K562 (cell line): ENCODE results near the gene MECP2. TPM values are rescaled to one million over a fixed set of nuclear protein-coding genes. Genes with fewer than 3 reads are reported as not detected.
"Not testable (repeated sequence)": the region's sequence is repeated elsewhere in the genome, so short reads cannot be mapped to it uniquely, and the experiment has no call there.

Experiments
- ATAC-seq: fragments of 200-7000 bp; cut with Tn5 transposase; 3 replicates; pipeline ENCODE4 v1.9.1; 2020; ENCODE audit warnings: moderate library complexity
- BruUV-seq: library from RNA; stranded (reverse); fragments of 400-500 nt; replicated peaks from 2 replicates; lab custom pipeline; 2021; lab: Mats Ljungman, UMichigan
- CTCF ChIA-PET: fragments of 300-600 bp; formaldehyde crosslinking; extraction: SDS; loops from one replicate; lab custom pipeline; 2021; ENCODE audit warnings: low intra/inter-chr PET ratio; lab: Yijun Ruan, JAX
- POLR2A ChIA-PET: fragments of 300-600, 350-650 bp; sonication (Branson Sonifier 250); formaldehyde crosslinking; extraction: SDS; loops from one replicate; lab custom pipeline; 2021; ENCODE audit warnings: antibody characterized with exemption, inconsistent platforms; lab: Yijun Ruan, JAX
- DNase-seq, 4 experiments: peaks; one replicate each; pipeline versions ENCODE4 v3.0.0 to v3.0.0-alpha.2; 2011 to 2018; ENCODE audit warnings: low spot score in 3 of 4, mixed read lengths in 3 of 4; ENCODE audit errors: extremely low read depth in 1 of 4
- FAIRE-seq: peaks from 2 replicates; lab custom pipeline; 2011; peaks lifted over from hg19 to GRCh38; lab: Jason Lieb, UNC
- H2AFZ ChIP-seq: 2 replicates; pipeline ENCODE4 v1.6.0; 2011; ENCODE audit warnings: low read depth, low read length, control low read depth, inconsistent platforms
- H3K27ac ChIP-seq: fragments of 200-600 bp; 3 replicates; pipeline ENCODE4 v1.8.0; 2011; ENCODE audit warnings: low read depth, mild to moderate bottlenecking, control low read depth, inconsistent platforms, low read length, moderate library complexity, mixed read lengths; ENCODE audit errors: extremely low read depth
- H3K27me3 ChIP-seq, 2 experiments: fragments of 300-600 bp in 1 of 2; 2 replicates in 1 of 2; 3 replicates in 1 of 2; pipeline versions ENCODE4 v1.6.0 to v1.8.0; 2011; ENCODE audit warnings: inconsistent platforms in 2 of 2, low read length in 2 of 2, mild to moderate bottlenecking in 1 of 2, mixed read lengths in 1 of 2, moderate library complexity in 1 of 2; ENCODE audit not compliant: control insufficient read depth in 2 of 2, insufficient read depth in 2 of 2
- H3K36me3 ChIP-seq: fragments of 300-600 bp; 3 replicates; pipeline ENCODE4 v1.8.0; 2011; ENCODE audit warnings: mild to moderate bottlenecking, low read length, inconsistent platforms; ENCODE audit not compliant: control insufficient read depth, insufficient read depth
- H3K4me1 ChIP-seq, 2 experiments: fragments of 200-600 bp in 1 of 2; replicated peaks in 1 of 2; 2 replicates in 1 of 2; 3 replicates in 1 of 2; pipeline versions ENCODE4 v1.5.1 to v1.8.0; 2011; ENCODE audit warnings: inconsistent platforms in 2 of 2, low read length in 2 of 2, mild to moderate bottlenecking in 1 of 2, mixed read lengths in 1 of 2, moderate library complexity in 1 of 2; ENCODE audit not compliant: control insufficient read depth in 2 of 2, insufficient read depth in 2 of 2
- H3K4me2 ChIP-seq: 2 replicates; pipeline ENCODE4 v1.6.1; 2011; ENCODE audit warnings: low read length, control low read depth, inconsistent platforms, mixed read lengths; ENCODE audit not compliant: insufficient read depth
- H3K4me3 ChIP-seq: fragments of 200-600 bp; sonication (generic), shearing (Covaris generic); 2 replicates; pipeline ENCODE4 v1.5.1; 2016; ENCODE audit warnings: control low read depth, inconsistent platforms
- H3K79me2 ChIP-seq: fragments of 200-600 bp; 3 replicates; pipeline ENCODE4 v1.8.0; 2011; ENCODE audit warnings: low read length, inconsistent platforms; ENCODE audit not compliant: control insufficient read depth, insufficient read depth
- H3K9ac ChIP-seq, 2 experiments: 2 replicates each; pipeline versions ENCODE4 v1.6.0 to v1.6.1; 2011; ENCODE audit warnings: low read depth in 2 of 2, low read length in 2 of 2, control low read depth in 1 of 2, inconsistent platforms in 1 of 2, mild to moderate bottlenecking in 1 of 2, mixed read lengths in 1 of 2; ENCODE audit not compliant: insufficient read depth in 1 of 2
- H3K9me1 ChIP-seq: one replicate; pipeline ENCODE4 v1.6.0; 2011; ENCODE audit warnings: inconsistent platforms, mild to moderate bottlenecking, low read length, moderate library complexity; ENCODE audit not compliant: control insufficient read depth, insufficient read depth
- H3K9me3 ChIP-seq: replicated peaks from 2 replicates; pipeline ENCODE4 v1.5.1; 2011; ENCODE audit warnings: low read depth, low read length, inconsistent platforms; ENCODE audit not compliant: control insufficient read depth, insufficient read depth
- H4K20me1 ChIP-seq: replicated peaks from 2 replicates; pipeline ENCODE4 v1.6.1; 2011; ENCODE audit warnings: low read length, inconsistent platforms, mixed read lengths; ENCODE audit not compliant: control insufficient read depth, insufficient read depth
- CHD1 ChIP-seq: fragments of 200-600 bp; sonication (generic); IDR thresholded peaks from one replicate; pipeline ENCODE4 v1.6.1; 2012; ENCODE audit warnings: mild to moderate bottlenecking, moderate library complexity, low read length, inconsistent platforms
- DACH1 ChIP-seq: fragments of 450-650 bp; IDR thresholded peaks from 2 replicates; pipeline ENCODE4 v1.6.1; 2018; ENCODE audit not compliant: partially characterized antibody
- GABPB1 ChIP-seq: sonication (generic); formaldehyde crosslinking; IDR thresholded peaks from 2 replicates; pipeline ENCODE4 v1.8.0; 2022; ENCODE audit warnings: mild to moderate bottlenecking, missing genetic modification reagents
- PHTF2 ChIP-seq: fragments of 250-450 bp; sonication (Bioruptor Pico); IDR thresholded peaks from 2 replicates; pipeline ENCODE4 v1.5.0; 2021; ENCODE audit warnings: mild to moderate bottlenecking
- POU5F1 ChIP-seq: fragments of 150-350 bp; IDR thresholded peaks from 2 replicates; pipeline ENCODE4 v1.6.1; 2014; ENCODE audit warnings: borderline replicate concordance, low read length, low read depth, mild to moderate bottlenecking; ENCODE audit not compliant: partially characterized antibody
- TFAM ChIP-seq: fragments of 250-450 bp; sonication (Bioruptor Pico); conservative IDR thresholded peaks from 2 replicates; pipeline ENCODE4 v1.5.0; 2021; ENCODE audit warnings: mild to moderate bottlenecking, moderate library complexity
- ZNF707 ChIP-seq: fragments of 250-450 bp; sonication (Bioruptor Pico); conservative IDR thresholded peaks from 2 replicates; pipeline ENCODE4 v1.8.0; 2022; ENCODE audit warnings: inconsistent platforms, mild to moderate bottlenecking, moderate library complexity
- WGBS: fragments of 100-300 bp; shearing (Covaris generic); methylation state at CpG from one replicate; pipeline ENCODE4 v1.1.6; 2016; ENCODE audit warnings: low coverage, mixed read lengths; ENCODE audit not compliant: insufficient coverage; ENCODE audit errors: missing lambda C conversion rate; 5-methylcytosine and 5-hydroxymethylcytosine counted together
- in situ Hi-C: fragments of 300-500 bp; cut with MboI; formaldehyde crosslinking; loops from 4 replicates; pipeline ENCODE4 v1.15.0; 2018; ENCODE audit warnings: inconsistent platforms, mixed read lengths
- intact Hi-C: fragments of 100-400 bp; cut with micrococcal nuclease; formaldehyde crosslinking; loops from 2 replicates; pipeline ENCODE4 v1.14.2; 2022
- polyA plus RNA-seq, 8 experiments: library from polyadenylated mRNA; depleted of rRNA in 4 of 8; stranded (reverse) in 5 of 8; unstranded in 3 of 8; fragments of >200 nt; fragmentation: Nextera tagmentation in 2 of 8; fragmentation: Illumina TruSeq in 1 of 8; extraction: Ambion mirVana in 2 of 8; extraction: Trizol in 1 of 8; gene quantifications; 2 replicates each; pipeline versions ENCODE4 v1.2.1 to v1.2.3, GENCODE V29; 2011 to 2014; ENCODE audit warnings: inconsistent platforms in 1 of 8, missing spikeins in 1 of 8
- total RNA-seq, 7 experiments: library from RNA; depleted of rRNA in 6 of 7; stranded (reverse); fragments of >200 nt in 6 of 7; fragmentation: Illumina TruSeq in 2 of 7; extraction: Trizol in 2 of 7; gene quantifications; 2 replicates each; pipeline versions ENCODE4 v1.2.1 to v1.2.3, GENCODE V29; 2011 to 2021; ENCODE audit warnings: low replicate concordance in 1 of 7
- TF ChIP-seq, protein P1 (sequence below): fragments of 250-450 bp; sonication (Bioruptor Pico); IDR thresholded peaks from 2 replicates; pipeline ENCODE4 v1.4.0; 2020; ENCODE audit warnings: mild to moderate bottlenecking, moderate library complexity, borderline replicate concordance
- TF ChIP-seq, protein P2 (sequence below): fragments of 450-650 bp; IDR thresholded peaks from one replicate; pipeline ENCODE4 v1.6.1; 2018; ENCODE audit warnings: mild to moderate bottlenecking, moderate library complexity; ENCODE audit not compliant: partially characterized antibody

The MECP2 gene
- total and polyA plus RNA-seq, 9 of the 15 experiments (the other 6 are each of a cell fraction or from before 2014, with no cell fraction given): 2.1 to 50.9 (median 30.5) TPM

DNA sequence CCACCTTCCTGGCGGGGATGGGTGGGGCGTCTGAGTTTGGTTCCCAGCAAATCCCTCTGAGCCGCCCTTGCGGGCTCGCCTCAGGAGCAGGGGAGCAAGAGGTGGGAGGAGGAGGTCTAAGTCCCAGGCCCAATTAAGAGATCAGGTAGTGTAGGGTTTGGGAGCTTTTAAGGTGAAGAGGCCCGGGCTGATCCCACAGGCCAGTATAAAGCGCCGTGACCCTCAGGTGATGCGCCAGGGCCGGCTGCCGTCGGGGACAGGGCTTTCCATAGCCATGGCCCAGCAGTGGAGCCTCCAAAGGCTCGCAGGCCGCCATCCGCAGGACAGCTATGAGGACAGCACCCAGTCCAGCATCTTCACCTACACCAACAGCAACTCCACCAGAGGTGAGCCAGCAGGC lies 46.5 kb upstream of the MECP2 start, which contains the start of gene OPN1LW:
Gene OPN1LW (plus strand): TSS at position 234 of the 400 bp plus-strand sequence. CDS start 41 bp downstream, at position 275.
- WGBS: 66% methylated on average over 8 of the region's 15 CpGs
- intact Hi-C loops, FAIRE-seq, CTCF ChIA-PET, H3K9me1 ChIP-seq, H3K4me2 ChIP-seq, H3K4me1 ChIP-seq, H3K27ac ChIP-seq, H2AFZ ChIP-seq, DNase-seq, H3K4me3 ChIP-seq, H3K9me3 ChIP-seq, H3K9ac ChIP-seq, H3K79me2 ChIP-seq, H4K20me1 ChIP-seq, BruUV-seq, H3K27me3 ChIP-seq, H3K36me3 ChIP-seq: not testable (repeated sequence)
- in situ Hi-C loops: loop anchor here (10.0 kb wide), 1 partner anchor 81 kb away; no protein-coding TSS in a partner anchor
- POLR2A ChIA-PET: interaction anchor here (0.5 kb wide), 1 partner anchor 207 kb away, joined by 3 read pairs; no protein-coding TSS in a partner anchor
- peak; percentile 68 for ATAC-seq

DNA sequence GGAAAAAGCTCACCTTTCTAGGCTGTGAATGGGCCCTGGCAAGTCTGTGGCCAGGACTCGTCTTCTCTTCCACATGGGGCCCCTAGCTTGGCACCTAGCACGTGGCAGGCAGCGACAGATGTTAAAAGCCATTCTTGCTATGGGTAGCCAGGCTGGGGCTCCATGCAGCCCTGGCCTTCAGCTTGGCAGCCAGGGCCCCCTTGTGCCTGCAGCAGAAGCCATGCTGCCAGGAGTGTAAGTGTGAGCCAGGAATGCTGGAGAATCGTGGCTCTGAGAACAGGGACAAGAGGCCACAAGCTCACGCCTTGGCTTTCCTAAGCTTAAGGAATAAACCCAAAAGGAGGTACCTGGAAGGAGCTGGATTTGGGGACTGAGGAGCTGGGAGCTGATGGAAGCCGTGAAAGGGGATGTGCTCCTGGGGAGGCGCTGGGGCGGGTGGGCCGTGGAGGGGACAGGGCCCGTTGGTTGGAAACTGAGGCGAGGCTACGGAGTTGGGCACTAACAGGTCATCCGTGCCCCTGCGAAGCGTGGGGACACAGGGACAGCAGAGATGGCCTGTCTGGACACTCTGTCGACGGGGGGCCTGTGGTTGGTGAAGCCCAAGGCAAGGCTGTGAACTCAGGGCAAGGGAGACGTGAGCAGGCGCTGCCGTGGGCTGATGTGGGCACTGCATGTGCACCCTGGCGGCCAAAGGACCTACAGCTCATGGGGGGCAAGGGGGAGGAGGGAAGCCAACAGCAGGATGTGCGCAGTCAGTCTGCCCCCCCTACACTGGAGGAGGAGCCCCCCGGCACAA lies 45.6 kb upstream of the MECP2 start:
- Histone ChIP-seq H3K4me2 (no peak overlapping the region), H3K36me3 (no peaks in the 10 kb centered on the region), H3K9me1 (no peaks in the 10 kb centered on the region), H2AFZ (no peak overlapping the region), H3K9ac (0 out of 4 replicates have a peak overlapping the region, but pooled peaks of 1 of the 2 experiments have one; percentile 52), H3K79me2 (no peaks in the 10 kb centered on the region), H3K27me3 (no peaks in the 10 kb centered on the region), H3K9me3 (no peaks in the 10 kb centered on the region), H3K27ac (no peak overlapping the region), H3K4me3 (no peak overlapping the region), H4K20me1 (no peaks in the 10 kb centered on the region), H3K4me1 (peaks cover 0 to 5% of the 10 kb centered on the region in 2 experiments; a peak in 2 of 5 replicates)
- WGBS: 68% methylated on average over 6 of the region's 23 CpGs
- in situ Hi-C loops: loop anchor here (10.0 kb wide), 1 partner anchor 82 kb away; no protein-coding TSS in a partner anchor
- ATAC-seq (no peak), FAIRE-seq (no peak), DNase-seq (no peak)
- POLR2A ChIA-PET: interaction anchor here (0.5 kb wide), 1 partner anchor 206 kb away, joined by 3 read pairs; no protein-coding TSS in a partner anchor
- BruUV-seq: no TSS peak
- CTCF ChIA-PET: no interaction called here
- intact Hi-C loops: no loop called here
- TF ChIP-seq, protein P1, sequence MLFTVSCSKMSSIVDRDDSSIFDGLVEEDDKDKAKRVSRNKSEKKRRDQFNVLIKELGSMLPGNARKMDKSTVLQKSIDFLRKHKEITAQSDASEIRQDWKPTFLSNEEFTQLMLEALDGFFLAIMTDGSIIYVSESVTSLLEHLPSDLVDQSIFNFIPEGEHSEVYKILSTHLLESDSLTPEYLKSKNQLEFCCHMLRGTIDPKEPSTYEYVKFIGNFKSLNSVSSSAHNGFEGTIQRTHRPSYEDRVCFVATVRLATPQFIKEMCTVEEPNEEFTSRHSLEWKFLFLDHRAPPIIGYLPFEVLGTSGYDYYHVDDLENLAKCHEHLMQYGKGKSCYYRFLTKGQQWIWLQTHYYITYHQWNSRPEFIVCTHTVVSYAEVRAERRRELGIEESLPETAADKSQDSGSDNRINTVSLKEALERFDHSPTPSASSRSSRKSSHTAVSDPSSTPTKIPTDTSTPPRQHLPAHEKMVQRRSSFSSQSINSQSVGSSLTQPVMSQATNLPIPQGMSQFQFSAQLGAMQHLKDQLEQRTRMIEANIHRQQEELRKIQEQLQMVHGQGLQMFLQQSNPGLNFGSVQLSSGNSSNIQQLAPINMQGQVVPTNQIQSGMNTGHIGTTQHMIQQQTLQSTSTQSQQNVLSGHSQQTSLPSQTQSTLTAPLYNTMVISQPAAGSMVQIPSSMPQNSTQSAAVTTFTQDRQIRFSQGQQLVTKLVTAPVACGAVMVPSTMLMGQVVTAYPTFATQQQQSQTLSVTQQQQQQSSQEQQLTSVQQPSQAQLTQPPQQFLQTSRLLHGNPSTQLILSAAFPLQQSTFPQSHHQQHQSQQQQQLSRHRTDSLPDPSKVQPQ (CRISPR knock-in tag): no peak
- no peak for TF ChIP-seq ZNF707 (CRISPR knock-in tag)
- no peak for TF ChIP-seq TFAM (CRISPR knock-in tag)
- TF ChIP-seq, protein P2, sequence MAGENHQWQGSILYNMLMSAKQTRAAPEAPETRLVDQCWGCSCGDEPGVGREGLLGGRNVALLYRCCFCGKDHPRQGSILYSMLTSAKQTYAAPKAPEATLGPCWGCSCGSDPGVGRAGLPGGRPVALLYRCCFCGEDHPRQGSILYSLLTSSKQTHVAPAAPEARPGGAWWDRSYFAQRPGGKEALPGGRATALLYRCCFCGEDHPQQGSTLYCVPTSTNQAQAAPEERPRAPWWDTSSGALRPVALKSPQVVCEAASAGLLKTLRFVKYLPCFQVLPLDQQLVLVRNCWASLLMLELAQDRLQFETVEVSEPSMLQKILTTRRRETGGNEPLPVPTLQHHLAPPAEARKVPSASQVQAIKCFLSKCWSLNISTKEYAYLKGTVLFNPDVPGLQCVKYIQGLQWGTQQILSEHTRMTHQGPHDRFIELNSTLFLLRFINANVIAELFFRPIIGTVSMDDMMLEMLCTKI: no peak
- TF ChIP-seq DACH1: no peak
- no peak for TF ChIP-seq PHTF2 (CRISPR knock-in tag)
- no peak for TF ChIP-seq POU5F1
- no peak for TF ChIP-seq GABPB1 (CRISPR knock-in tag)
- TF ChIP-seq CHD1: no peak
